Spleen (tissue), 7 donors: ENCODE results near the gene TPM1.

Experiments used
- POLR2A ChIP-seq, 3 donors: fragments of 450-650 bp; IDR thresholded peaks; one replicate each; pipeline ENCODE4 v1.5.1; 2017; ENCODE audit warnings: antibody characterized with exemption in 3 of 3, mild to moderate bottlenecking in 1 of 3
- TF ChIP-seq, protein P1 (sequence below), 11 experiments: fragments of 200-600 bp in 7 of 11; fragments of 450-650 bp in 4 of 11; sonication (generic) in 4 of 11; IDR thresholded peaks in 8 of 11; conservative IDR thresholded peaks in 3 of 11; 1 replicate in 7 of 11; 2 replicates in 4 of 11; pipeline versions ENCODE4 v1.4.0 to v1.8.0; 2016 to 2021; ENCODE audit warnings: antibody characterized with exemption in 11 of 11, inconsistent platforms in 4 of 11, mild to moderate bottlenecking in 1 of 11
- donor health status: DM: no; HTN: no; CAD: no; lungs with moderate emphysema.
- donor health status: DM: no; HTN: no; CAD: no.
- donor health status: DM: no; HTN: no; CAD: no.

GRCh38 chr15:63022181-63022580, 20.4 kb upstream of the TPM1 start:
- TF ChIP-seq, protein P1, sequence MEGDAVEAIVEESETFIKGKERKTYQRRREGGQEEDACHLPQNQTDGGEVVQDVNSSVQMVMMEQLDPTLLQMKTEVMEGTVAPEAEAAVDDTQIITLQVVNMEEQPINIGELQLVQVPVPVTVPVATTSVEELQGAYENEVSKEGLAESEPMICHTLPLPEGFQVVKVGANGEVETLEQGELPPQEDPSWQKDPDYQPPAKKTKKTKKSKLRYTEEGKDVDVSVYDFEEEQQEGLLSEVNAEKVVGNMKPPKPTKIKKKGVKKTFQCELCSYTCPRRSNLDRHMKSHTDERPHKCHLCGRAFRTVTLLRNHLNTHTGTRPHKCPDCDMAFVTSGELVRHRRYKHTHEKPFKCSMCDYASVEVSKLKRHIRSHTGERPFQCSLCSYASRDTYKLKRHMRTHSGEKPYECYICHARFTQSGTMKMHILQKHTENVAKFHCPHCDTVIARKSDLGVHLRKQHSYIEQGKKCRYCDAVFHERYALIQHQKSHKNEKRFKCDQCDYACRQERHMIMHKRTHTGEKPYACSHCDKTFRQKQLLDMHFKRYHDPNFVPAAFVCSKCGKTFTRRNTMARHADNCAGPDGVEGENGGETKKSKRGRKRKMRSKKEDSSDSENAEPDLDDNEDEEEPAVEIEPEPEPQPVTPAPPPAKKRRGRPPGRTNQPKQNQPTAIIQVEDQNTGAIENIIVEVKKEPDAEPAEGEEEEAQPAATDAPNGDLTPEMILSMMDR (IDR thresholded peaks at IDR 0.05 in 8 of 11, conservative IDR thresholded peaks at IDR 0.05 in 3 of 11) = no peak
- no peak for TF ChIP-seq POLR2A (IDR thresholded peaks at IDR 0.05)
